ENCODE results near the gene P3H2.

P3H2 gene

GRCh38 chr3:190108804-190109203 lies 11.9 kb downstream of the P3H2 start:
- Histone ChIP-seq H3K4me1 (ENCODE audit: insufficient read depth, low read length, poor library complexity, severe bottlenecking) (no peaks in the 10 kb centered on the region), H3K9ac (ENCODE audit: low read depth, low read length, poor library complexity, severe bottlenecking) (no peak overlapping the region), H4K20me1 (ENCODE audit: insufficient read depth, low read length, poor library complexity, severe bottlenecking) (no peaks in the 10 kb centered on the region), H3K27me3 (ENCODE audit: insufficient read depth, low read length, poor library complexity, severe bottlenecking) (no peaks in the 10 kb centered on the region), H3K9me3 (ENCODE audit: insufficient read depth, low read depth, low read length) (no peaks in the 10 kb centered on the region), H3K9me2 (replicated peaks; ENCODE audit: low read depth, low read length) (no peaks in the 10 kb centered on the region), H2AFZ (ENCODE audit: low read length) (no peak overlapping the region), H3K36me3 (ENCODE audit: insufficient read depth, low read length) (no peaks in the 10 kb centered on the region), H3K4me2 (ENCODE audit: low read depth, low read length, poor library complexity, severe bottlenecking) (no peak overlapping the region), H3F3A (ENCODE audit: low read depth) (no peaks in the 10 kb centered on the region), H3K4me3 (ENCODE audit: low read length, poor library complexity, severe bottlenecking) (no peak overlapping the region), H3K79me2 (ENCODE audit: insufficient read depth, low read length) (no peaks in the 10 kb centered on the region)
- TF ChIP-seq EZH2phosphoT487 (IDR thresholded peaks at IDR 0.05; ENCODE audit: borderline replicate concordance): no peak
- TF ChIP-seq CTCF (conservative IDR thresholded peaks at IDR 0.05; ENCODE audit: low read length): no peak

GRCh38 chr3:190105876-190106275 lies 14.8 kb downstream of the P3H2 start:
- no peak overlapping the region for H3K4me2 ChIP-seq (ENCODE audit: low read depth, low read length, poor library complexity, severe bottlenecking)

GRCh38 chr3:190101320-190102011 lies 19.2 kb downstream of the P3H2 start:
- Histone ChIP-seq H3K27me3 (ENCODE audit: insufficient read depth, low read length, poor library complexity, severe bottlenecking) (no peaks in the 10 kb centered on the region), H3F3A (ENCODE audit: low read depth) (no peaks in the 10 kb centered on the region), H3K9ac (ENCODE audit: low read depth, low read length, poor library complexity, severe bottlenecking) (no peak overlapping the region), H3K4me2 (ENCODE audit: low read depth, low read length, poor library complexity, severe bottlenecking) (no peak overlapping the region), H3K36me3 (ENCODE audit: insufficient read depth, low read length) (no peaks in the 10 kb centered on the region), H3K9me2 (replicated peaks; ENCODE audit: low read depth, low read length) (no peaks in the 10 kb centered on the region), H3K79me2 (ENCODE audit: insufficient read depth, low read length) (no peaks in the 10 kb centered on the region), H3K4me3 (ENCODE audit: low read length, poor library complexity, severe bottlenecking) (no peak overlapping the region), H3K9me3 (ENCODE audit: insufficient read depth, low read depth, low read length) (no peaks in the 10 kb centered on the region), H3K4me1 (ENCODE audit: insufficient read depth, low read length, poor library complexity, severe bottlenecking) (no peaks in the 10 kb centered on the region), H2AFZ (ENCODE audit: low read length) (no peak overlapping the region), H4K20me1 (ENCODE audit: insufficient read depth, low read length, poor library complexity, severe bottlenecking) (no peaks in the 10 kb centered on the region)
- no peak for TF ChIP-seq EZH2phosphoT487 (IDR thresholded peaks at IDR 0.05; ENCODE audit: borderline replicate concordance)
- no peak for TF ChIP-seq CTCF (conservative IDR thresholded peaks at IDR 0.05; ENCODE audit: low read length)

More at GRCh38 chr3:190105876-190106275, 14.8 kb downstream of the P3H2 start:
- H3K79me2 ChIP-seq (ENCODE audit: insufficient read depth, low read length): no peaks in the 10 kb centered on the region
- no peak overlapping the region for H2AFZ ChIP-seq (ENCODE audit: low read length)
- H3K9me2 ChIP-seq (replicated peaks; ENCODE audit: low read depth, low read length): no peaks in the 10 kb centered on the region
- H3K27me3 ChIP-seq (ENCODE audit: insufficient read depth, low read length, poor library complexity, severe bottlenecking): no peaks in the 10 kb centered on the region
- no peak overlapping the region for H3K4me3 ChIP-seq (ENCODE audit: low read length, poor library complexity, severe bottlenecking)
- no peaks in the 10 kb centered on the region for H3K4me1 ChIP-seq (ENCODE audit: insufficient read depth, low read length, poor library complexity, severe bottlenecking)
- TF ChIP-seq EZH2phosphoT487 (IDR thresholded peaks at IDR 0.05; ENCODE audit: borderline replicate concordance) (no peak), CTCF (conservative IDR thresholded peaks at IDR 0.05; ENCODE audit: low read length) (no peak)
- no peaks in the 10 kb centered on the region for H3K36me3 ChIP-seq (ENCODE audit: insufficient read depth, low read length)
- H3F3A ChIP-seq (ENCODE audit: low read depth): no peaks in the 10 kb centered on the region
- H3K9ac ChIP-seq (ENCODE audit: low read depth, low read length, poor library complexity, severe bottlenecking): no peak overlapping the region
- no peaks in the 10 kb centered on the region for H3K9me3 ChIP-seq (ENCODE audit: insufficient read depth, low read depth, low read length)
- no peaks in the 10 kb centered on the region for H4K20me1 ChIP-seq (ENCODE audit: insufficient read depth, low read length, poor library complexity, severe bottlenecking)
